ENCODE measurements around the gene PARD3B.

GRCh38 chr2:205474741-205475415 is 929.6 kb downstream of the PARD3B start:
- TF ChIP-seq CTCF (conservative IDR thresholded peaks at IDR 0.05) = no peak
- no peak for TF ChIP-seq EZH2 (IDR thresholded peaks at IDR 0.05; ENCODE audit: low read depth)

All from PC-9 (cell line).